Suprapubic skin (tissue), 4 donors: Measurements from ENCODE around the gene IMMP2L. TPM values are rescaled to one million over a fixed set of nuclear protein-coding genes. Genes with fewer than 3 reads are reported as not detected.
"Not testable (repeated sequence)": the region's sequence is repeated elsewhere in the genome, so short reads cannot be mapped to it uniquely, and the experiment has no call there.

Experiments
- DNase-seq, 2 donors: peaks; one replicate each; pipeline ENCODE4 v3.0.0-alpha.2; 2019; ENCODE audit warnings: low spot score in 2 of 2
- H3K27ac ChIP-seq: fragments of 200-600 bp; sonication (generic); one replicate; pipeline ENCODE4 v1.5.1; 2019
- H3K27me3 ChIP-seq: fragments of 200-600 bp; sonication (generic); one replicate; pipeline ENCODE4 v1.5.1; 2019
- H3K36me3 ChIP-seq: fragments of 200-600 bp; sonication (generic); one replicate; pipeline ENCODE4 v1.5.1; 2019
- H3K4me1 ChIP-seq: fragments of 200-600 bp; sonication (generic); one replicate; pipeline ENCODE4 v1.5.1; 2019
- H3K4me3 ChIP-seq: fragments of 200-600 bp; sonication (generic); one replicate; pipeline ENCODE4 v1.5.1; 2019; ENCODE audit warnings: mild to moderate bottlenecking
- H3K9me3 ChIP-seq: fragments of 200-600 bp; sonication (generic); one replicate; pipeline ENCODE4 v1.5.1; 2019
- EP300 ChIP-seq: sonication (generic); formaldehyde crosslinking; IDR thresholded peaks from one replicate; pipeline ENCODE4 v1.6.1; 2017; ENCODE audit warnings: antibody characterized with exemption
- POLR2A ChIP-seq, 2 donors: fragments of 450-650 bp; IDR thresholded peaks; one replicate each; pipeline ENCODE4 v1.6.1; 2017; ENCODE audit warnings: antibody characterized with exemption in 2 of 2, mild to moderate bottlenecking in 2 of 2, moderate library complexity in 2 of 2
- POLR2AphosphoS5 ChIP-seq, 3 donors: sonication (generic); formaldehyde crosslinking; IDR thresholded peaks; one replicate each; pipeline ENCODE4 v1.6.1; 2017; ENCODE audit warnings: antibody characterized with exemption in 3 of 3
- WGBS: methylation state at CpG from one replicate; pipeline ENCODE4 v1.1.5; 2018; 5-methylcytosine and 5-hydroxymethylcytosine counted together
- total RNA-seq, 4 donors: library from RNA; depleted of rRNA; stranded (reverse); fragments of >200 nt; gene quantifications; one replicate each; pipeline ENCODE4 v1.1.0, GENCODE V29; 2016
- TF ChIP-seq, protein P1 (sequence below), 2 donors: fragments of 200-600 bp in 1 of 2; fragments of 450-650 bp in 1 of 2; sonication (generic) in 1 of 2; IDR thresholded peaks; one replicate each; pipeline ENCODE4 v1.5.1; 2016 to 2019; ENCODE audit warnings: antibody characterized with exemption in 2 of 2, mild to moderate bottlenecking in 1 of 2, moderate library complexity in 1 of 2

Gene IMMP2L
- total RNA-seq, 4 donors from 2014 or later = 10.6 to 20.6 (median 14.6) TPM

DNA sequence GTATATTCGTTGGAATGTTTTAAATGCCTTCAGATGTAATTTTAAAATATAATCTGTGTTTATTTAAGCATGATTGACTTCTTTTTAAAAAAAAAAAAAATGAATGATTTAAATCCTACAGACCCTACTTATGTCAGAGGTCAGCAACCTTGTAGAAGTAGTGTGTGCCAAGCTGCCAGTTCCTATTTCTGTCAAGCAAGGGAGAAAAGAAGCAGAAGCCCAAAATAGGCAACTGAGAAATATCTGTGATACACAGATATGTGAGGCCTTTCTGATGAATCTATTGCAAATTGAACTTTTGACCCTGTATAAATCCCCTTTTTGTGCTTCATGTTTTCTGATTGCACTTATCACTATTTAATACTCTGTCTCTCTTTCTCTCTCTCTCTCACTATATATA is 271.9 kb downstream of the IMMP2L start:
- WGBS = 85% methylated on average over 1 of the region's 1 CpG
- DNase-seq = no peak
- Histone ChIP-seq H3K9me3 (no peaks in the 10 kb centered on the region), H3K36me3 (no peaks in the 10 kb centered on the region), H3K4me3 (no peak overlapping the region), H3K27me3 (no peaks in the 10 kb centered on the region), H3K27ac (no peak overlapping the region), H3K4me1 (no peaks in the 10 kb centered on the region)
- TF ChIP-seq, protein P1, sequence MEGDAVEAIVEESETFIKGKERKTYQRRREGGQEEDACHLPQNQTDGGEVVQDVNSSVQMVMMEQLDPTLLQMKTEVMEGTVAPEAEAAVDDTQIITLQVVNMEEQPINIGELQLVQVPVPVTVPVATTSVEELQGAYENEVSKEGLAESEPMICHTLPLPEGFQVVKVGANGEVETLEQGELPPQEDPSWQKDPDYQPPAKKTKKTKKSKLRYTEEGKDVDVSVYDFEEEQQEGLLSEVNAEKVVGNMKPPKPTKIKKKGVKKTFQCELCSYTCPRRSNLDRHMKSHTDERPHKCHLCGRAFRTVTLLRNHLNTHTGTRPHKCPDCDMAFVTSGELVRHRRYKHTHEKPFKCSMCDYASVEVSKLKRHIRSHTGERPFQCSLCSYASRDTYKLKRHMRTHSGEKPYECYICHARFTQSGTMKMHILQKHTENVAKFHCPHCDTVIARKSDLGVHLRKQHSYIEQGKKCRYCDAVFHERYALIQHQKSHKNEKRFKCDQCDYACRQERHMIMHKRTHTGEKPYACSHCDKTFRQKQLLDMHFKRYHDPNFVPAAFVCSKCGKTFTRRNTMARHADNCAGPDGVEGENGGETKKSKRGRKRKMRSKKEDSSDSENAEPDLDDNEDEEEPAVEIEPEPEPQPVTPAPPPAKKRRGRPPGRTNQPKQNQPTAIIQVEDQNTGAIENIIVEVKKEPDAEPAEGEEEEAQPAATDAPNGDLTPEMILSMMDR (IDR thresholded peaks at IDR 0.05) = no peak
- TF ChIP-seq EP300 (no peak), POLR2AphosphoS5 (IDR thresholded peaks at IDR 0.05) (no peak), POLR2A (IDR thresholded peaks at IDR 0.05) (no peak)

GRCh38 chr7:111288441-111288840 is 273.9 kb downstream of the IMMP2L start:
- H3K4me1 ChIP-seq = not testable (repeated sequence)

GRCh38 chr7:111282626-111283025 is 279.7 kb downstream of the IMMP2L start:
- H3K36me3 ChIP-seq = no peaks in the 10 kb centered on the region
- H3K27me3 ChIP-seq = no peaks in the 10 kb centered on the region
- WGBS = 96% methylated on average over 2 of the region's 2 CpGs
- DNase-seq = no peak
- H3K4me3 ChIP-seq = no peak overlapping the region
- no peaks in the 10 kb centered on the region for H3K4me1 ChIP-seq
- H3K27ac ChIP-seq = no peak overlapping the region
- H3K9me3 ChIP-seq = no peaks in the 10 kb centered on the region
- TF ChIP-seq, protein P1 (IDR thresholded peaks at IDR 0.05) = no peak
- no peak for TF ChIP-seq EP300
- no peak for TF ChIP-seq POLR2AphosphoS5 (IDR thresholded peaks at IDR 0.05)
- TF ChIP-seq POLR2A (IDR thresholded peaks at IDR 0.05) = no peak

More at GRCh38 chr7:111288441-111288840, 273.9 kb downstream of the IMMP2L start:
- not testable (repeated sequence) for H3K36me3 ChIP-seq, H3K27me3 ChIP-seq, H3K9me3 ChIP-seq, H3K4me3 ChIP-seq, DNase-seq, H3K27ac ChIP-seq
- 82% methylated on average over 3 of the region's 3 CpGs for WGBS

- Histone ChIP-seq H3K9me3 (no peaks in the 10 kb centered on the region), H3K4me3 (no peak overlapping the region), H3K27ac (no peak overlapping the region), H3K27me3 (no peaks in the 10 kb centered on the region), H3K4me1 (no peaks in the 10 kb centered on the region), H3K36me3 (no peaks in the 10 kb centered on the region)
- WGBS = 71% methylated on average over 5 of the region's 5 CpGs
- TF ChIP-seq EP300 (no peak), POLR2A (IDR thresholded peaks at IDR 0.05) (no peak), POLR2AphosphoS5 (IDR thresholded peaks at IDR 0.05) (no peak)
- TF ChIP-seq, protein P1 (IDR thresholded peaks at IDR 0.05) = no peak
- no peak for DNase-seq
Measured at GRCh38 chr7:111274857-111275256, 287.4 kb downstream of the IMMP2L start.

DNA sequence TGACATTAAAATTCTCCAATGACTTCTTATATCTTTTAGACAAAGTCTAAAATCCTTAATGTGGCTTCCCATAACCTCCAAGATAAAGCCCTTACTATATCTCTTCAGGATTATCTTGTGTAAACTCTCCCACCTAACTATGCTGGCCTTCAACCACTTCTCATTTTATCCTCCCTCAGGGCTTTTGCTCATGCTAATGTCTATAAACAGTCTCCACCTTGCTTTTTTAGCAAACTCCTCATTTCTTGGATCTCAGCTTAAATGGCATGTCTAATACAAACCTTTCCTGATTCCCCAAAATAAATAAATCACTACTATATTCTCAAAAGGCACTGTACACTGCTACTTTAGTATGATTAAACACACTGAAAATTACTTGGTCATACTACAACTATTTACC is 290.2 kb downstream of the IMMP2L start:
- no peaks in the 10 kb centered on the region for H3K27me3 ChIP-seq
- no peaks in the 10 kb centered on the region for H3K9me3 ChIP-seq
- no peaks in the 10 kb centered on the region for H3K36me3 ChIP-seq
- no peaks in the 10 kb centered on the region for H3K4me1 ChIP-seq
- no peak for DNase-seq
- TF ChIP-seq EP300 = no peak
- TF ChIP-seq, protein P1 (IDR thresholded peaks at IDR 0.05) = no peak
- TF ChIP-seq POLR2A (IDR thresholded peaks at IDR 0.05) = no peak
- TF ChIP-seq POLR2AphosphoS5 (IDR thresholded peaks at IDR 0.05) = no peak
- no peak overlapping the region for H3K4me3 ChIP-seq
- H3K27ac ChIP-seq = no peak overlapping the region

- not testable (repeated sequence) for H3K27me3 ChIP-seq, DNase-seq, H3K9me3 ChIP-seq, H3K36me3 ChIP-seq, H3K27ac ChIP-seq, H3K4me1 ChIP-seq, H3K4me3 ChIP-seq
- WGBS = 42% methylated on average over 2 of the region's 2 CpGs
Measured at GRCh38 chr7:111270794-111271193, 291.5 kb downstream of the IMMP2L start.
